GM12801 (cell line): Measurements from ENCODE around the gene KRT75.

Experiments used
- CTCF ChIP-seq: IDR thresholded peaks from one replicate; pipeline ENCODE4 v1.5.1; 2011; ENCODE audit warnings: control low read depth; ENCODE audit not compliant: insufficient read length; ENCODE audit errors: extremely low read depth

Gene KRT75

GRCh38 chr12:52387859-52388258, 46.3 kb downstream of the KRT75 start:
- TF ChIP-seq CTCF: no peak

- no peak for TF ChIP-seq CTCF
Measured at GRCh38 chr12:52385226-52385702, 48.9 kb downstream of the KRT75 start, which contains the start of gene KRT84. Gene KRT84, minus strand, starts transcription at chr12:52385652. Its CDS starts 67 bp downstream, at chr12:52385585.

- no peak for TF ChIP-seq CTCF
Measured at GRCh38 chr12:52383331-52383730, 50.8 kb downstream of the KRT75 start.

GRCh38 chr12:52382854-52383253, 51.3 kb downstream of the KRT75 start:
- TF ChIP-seq CTCF: no peak

- no peak for TF ChIP-seq CTCF
Measured at GRCh38 chr12:52381206-52381605, 53.0 kb downstream of the KRT75 start.

GRCh38 chr12:52380271-52380694, 53.9 kb downstream of the KRT75 start:
- no peak for TF ChIP-seq CTCF

GRCh38 chr12:52379536-52379935, 54.6 kb downstream of the KRT75 start:
- TF ChIP-seq CTCF: no peak
